NCI-H82 treated with DMSO at 0.1 percent for 48 hours (cell line): Measurements from ENCODE around the gene RCBTB1.
"Not testable (repeated sequence)": the region's sequence is repeated elsewhere in the genome, so short reads cannot be mapped to it uniquely, and the experiment has no call there.

ENCODE experiments used
- DNase-seq: peaks from one replicate; lab custom pipeline; 2025; ENCODE audit not compliant: unreplicated experiment; lab: John Stamatoyannopoulos, UW

The RCBTB1 gene

DNA sequence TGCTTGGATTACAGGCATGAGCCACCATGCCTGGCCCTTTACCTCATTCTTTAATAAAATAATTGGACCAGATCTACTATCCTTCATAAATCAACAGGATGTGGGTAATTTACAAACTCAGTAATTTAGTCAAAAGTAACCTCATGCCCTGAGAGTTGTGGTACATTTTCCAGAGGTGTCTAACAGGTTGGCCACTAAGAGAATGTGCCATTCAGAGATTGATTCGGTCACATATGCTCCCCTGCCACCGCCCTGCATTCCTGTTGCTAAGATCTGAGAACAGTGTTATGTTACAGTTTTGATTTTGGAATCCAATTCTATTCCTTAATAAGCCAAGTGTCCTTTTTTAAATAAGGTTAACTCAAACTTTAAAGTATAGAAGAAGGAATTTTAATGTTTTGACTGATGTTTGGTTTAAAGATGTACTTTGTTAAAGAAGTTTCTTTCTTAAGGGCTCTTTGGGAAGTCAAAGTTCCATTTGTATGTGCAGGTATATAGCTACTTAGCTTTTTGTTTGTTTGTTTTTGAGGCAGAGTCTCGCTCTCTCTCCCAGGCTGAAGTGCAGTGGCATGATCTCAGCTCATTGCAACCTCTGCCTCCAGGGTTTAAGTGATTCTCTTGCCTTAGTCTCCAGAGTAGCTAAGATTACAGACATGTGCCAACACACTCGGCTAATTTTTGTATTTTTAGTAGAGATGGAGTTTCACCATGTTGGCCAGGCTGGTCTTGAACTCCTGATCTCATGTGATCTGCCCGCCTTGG lies 60.4 kb downstream of the RCBTB1 start:
- DNase-seq, result no peak

DNA sequence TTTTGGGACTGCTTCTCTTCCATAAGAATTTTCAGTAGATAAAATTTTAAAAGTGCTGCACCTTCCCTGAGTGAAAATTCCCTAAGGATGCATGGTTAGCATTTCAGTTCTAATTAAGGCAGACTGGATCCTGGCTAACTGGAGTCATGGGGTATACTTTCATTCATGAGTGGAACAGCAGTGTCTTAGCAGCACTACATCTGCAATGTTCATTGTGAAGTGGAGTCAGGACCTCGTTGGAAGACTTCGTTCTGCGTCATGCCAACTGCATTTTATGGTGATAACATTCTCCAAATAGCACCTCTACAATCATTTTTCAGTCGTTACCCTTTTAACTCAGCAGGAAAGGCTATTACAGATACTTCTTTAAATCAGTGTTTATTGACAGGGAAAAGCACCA lies 64.1 kb downstream of the RCBTB1 start:
- no peak for DNase-seq

DNA sequence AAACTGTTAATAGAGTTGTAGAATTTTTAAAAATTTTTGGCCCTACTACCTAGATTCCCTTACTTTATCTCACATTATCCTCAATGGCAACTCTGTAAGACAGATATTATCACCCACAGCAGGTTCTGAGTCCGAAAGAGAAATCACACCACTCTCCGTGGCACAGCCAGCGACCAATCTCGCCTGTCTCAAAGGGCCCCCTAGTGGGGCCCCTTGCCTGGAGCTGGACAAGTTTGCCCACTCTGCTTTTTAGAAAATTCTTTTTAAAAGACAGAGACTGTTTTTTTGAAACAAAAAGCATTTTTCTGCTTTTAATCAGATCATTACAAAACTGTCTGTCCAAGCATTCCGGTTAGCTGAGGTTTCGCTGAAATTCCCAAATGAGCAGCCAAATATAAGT lies 67.9 kb downstream of the RCBTB1 start:
- no peak for DNase-seq

GRCh38 chr13:49516467-49516866 lies 68.9 kb downstream of the RCBTB1 start:
- DNase-seq, result no peak

DNA sequence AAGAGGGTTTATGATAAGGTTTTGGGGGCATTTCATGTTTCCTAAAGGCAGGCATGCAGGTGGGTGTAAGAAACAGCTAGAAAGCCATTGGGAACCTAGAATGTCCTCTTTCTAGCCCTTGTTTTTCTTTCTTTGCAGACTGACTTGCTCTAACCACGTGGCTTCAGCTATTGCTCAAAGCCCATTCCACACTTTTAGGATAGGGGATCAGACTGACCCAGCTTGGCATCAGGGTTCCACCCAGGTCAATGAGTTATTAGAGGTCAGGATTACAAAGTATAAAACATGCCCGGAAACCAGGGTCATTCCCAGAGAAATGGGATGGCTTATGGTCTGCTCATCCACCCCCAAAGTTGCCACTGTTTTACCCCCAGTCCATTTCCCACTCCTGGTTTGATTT lies 72.8 kb downstream of the RCBTB1 start:
- no peak for DNase-seq

GRCh38 chr13:49503951-49504350 lies 81.4 kb downstream of the RCBTB1 start:
- no peak for DNase-seq

DNA sequence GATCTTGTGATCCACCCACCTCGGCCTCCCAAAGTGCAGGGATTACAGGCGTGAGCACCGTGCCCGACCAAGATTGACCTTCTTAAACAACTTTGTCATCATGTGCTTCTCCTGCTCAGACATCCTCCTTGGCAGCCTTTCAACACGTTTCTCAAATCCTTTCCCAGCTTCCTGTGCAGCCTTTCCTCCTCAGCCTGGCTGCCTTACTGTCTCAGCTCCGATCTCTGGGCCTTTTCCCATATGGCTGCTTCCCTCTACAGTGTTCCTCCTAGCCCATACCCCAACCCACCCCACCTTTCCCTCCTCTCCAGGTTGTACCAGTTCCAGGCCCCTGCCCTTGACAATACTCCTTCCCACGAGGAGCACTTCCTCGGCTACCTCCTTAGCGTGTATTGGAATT lies 82.4 kb downstream of the RCBTB1 start:
- DNase-seq, result no peak

DNA sequence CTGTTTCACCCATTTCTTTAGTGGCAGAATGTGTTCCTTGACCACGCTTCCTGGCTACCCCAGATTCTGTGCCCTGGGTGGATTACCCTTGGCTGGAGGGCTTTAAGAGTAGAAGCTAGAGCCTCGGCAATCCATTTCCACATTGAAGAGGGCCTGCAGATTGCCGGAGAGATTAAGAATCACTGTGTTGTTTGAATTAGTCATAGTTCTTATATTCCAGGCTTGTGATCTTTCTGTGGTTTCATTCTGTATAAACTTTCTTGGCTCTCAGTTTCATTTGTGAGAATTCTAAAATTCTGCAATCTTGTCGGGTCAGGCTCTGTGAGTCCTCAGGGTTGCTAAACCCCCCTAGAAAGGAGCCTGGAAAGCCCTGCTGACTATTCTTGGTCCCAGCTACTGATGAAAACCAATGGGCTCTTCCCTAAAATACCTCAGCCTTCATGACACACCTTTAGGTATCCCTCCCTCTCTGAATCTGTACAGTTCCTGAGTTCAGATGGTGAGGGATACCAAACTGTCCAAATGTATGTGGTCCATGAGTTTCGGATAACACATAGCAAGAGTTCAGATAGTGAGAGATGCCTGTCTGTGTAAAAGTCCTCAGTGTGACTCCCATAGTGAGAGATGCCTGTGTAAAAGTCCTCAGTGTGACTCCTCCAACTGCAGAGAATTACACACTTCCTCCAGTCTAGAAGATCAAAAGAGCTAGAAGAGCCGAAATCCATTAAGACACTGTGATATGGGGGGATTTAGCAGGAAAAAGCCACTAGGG lies 85.3 kb downstream of the RCBTB1 start:
- DNase-seq, result no peak

GRCh38 chr13:49498206-49498605 lies 87.2 kb downstream of the RCBTB1 start:
- no peak for DNase-seq

- no peak for DNase-seq
These were observed 88.1 kb downstream of the RCBTB1 start for GRCh38 chr13:49497272-49497671.

- not testable (repeated sequence) for DNase-seq
These were observed 88.5 kb downstream of the RCBTB1 start for GRCh38 chr13:49496837-49497236.

GRCh38 chr13:49495783-49496762 lies 89.3 kb downstream of the RCBTB1 start, which contains the start of gene PHF11:
PHF11 (plus strand) TSS chr13:49495953; CDS start chr13:49496002, 49 bp downstream.
- DNase-seq, result no peak

GRCh38 chr13:49494645-49495044 lies 90.7 kb downstream of the RCBTB1 start:
- no peak for DNase-seq

DNA sequence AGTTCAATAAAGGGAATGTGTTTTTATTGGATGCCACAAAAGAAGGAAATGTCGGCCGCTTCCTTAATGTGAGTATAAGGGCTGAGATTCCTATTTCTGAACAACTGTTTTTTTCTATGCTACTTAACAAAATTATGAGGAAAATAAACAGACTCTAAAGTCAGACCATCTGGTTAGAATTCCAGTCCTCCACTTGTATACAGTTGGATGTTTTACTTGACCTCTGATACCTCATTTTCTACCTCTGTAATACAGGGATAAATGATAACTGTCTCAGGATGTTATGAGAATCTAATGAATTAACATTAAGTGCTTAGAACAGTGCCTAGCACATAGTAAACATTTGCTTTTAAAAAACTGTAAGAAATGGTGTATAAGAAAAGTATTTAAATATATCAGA lies 96.8 kb downstream of the RCBTB1 start:
- DNase-seq, result no peak
